ENCODE results near the gene BRSK2.

The BRSK2 gene

DNA sequence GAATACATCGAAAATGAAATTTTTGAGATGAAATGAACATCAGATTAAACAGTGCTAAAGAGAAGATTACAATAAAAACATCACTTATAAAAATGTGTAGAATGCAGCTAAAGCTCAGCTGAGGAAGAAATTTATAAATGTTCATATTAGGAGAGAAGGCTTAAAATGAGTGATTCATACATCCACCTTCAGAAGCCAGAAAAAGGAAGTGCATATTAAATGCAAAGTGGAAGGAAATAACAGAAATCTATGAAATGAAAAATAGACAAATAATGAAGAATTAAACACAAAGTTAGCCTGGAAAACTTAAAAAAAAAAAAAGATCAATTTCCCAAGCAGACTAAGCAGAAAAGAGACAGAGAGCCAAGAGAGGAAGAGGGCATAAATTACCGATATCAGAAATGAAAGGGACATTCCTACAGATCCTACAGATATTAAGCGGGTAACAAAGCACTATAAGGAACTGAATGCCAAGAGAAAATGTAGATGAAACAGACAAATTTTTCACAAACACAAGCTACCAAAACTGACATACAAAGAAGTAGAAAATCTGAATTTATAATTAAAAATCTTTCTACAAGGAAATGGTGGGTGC is 104.0 kb downstream of the BRSK2 start:
- no peaks in the 10 kb centered on the region for H3K27me3 Mint-ChIP-seq
- H3K4me1 Mint-ChIP-seq: peaks cover 63% of the 10 kb centered on the region
- peaks cover 31% of the 10 kb centered on the region for H3K36me3 Mint-ChIP-seq
- no peak overlapping the region for H3K4me3 Mint-ChIP-seq
- ATAC-seq: no peak
- H3K9me3 Mint-ChIP-seq: peaks cover 4% of the 10 kb centered on the region
- no peak overlapping the region for H3K27ac Mint-ChIP-seq

DNA sequence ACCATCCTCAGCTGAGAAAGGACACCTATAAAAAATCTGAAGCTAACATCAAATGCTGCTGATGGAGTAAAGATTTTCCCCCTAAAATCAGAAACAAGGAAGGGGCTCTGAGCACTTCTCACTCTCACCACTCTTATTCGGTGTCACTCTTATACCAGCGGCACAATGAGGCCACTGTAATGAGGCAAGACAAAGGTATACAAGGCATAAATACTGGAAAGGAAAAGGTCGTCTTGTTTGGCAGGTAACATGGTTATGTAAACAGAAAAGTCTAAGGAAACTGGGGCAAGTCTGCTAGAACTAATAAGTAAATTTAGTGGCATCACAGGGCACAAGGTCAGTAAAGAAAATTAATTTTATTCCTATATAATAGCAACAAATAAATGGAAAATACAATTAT is 104.9 kb downstream of the BRSK2 start:
- Mint-ChIP-seq H3K4me3 (no peak overlapping the region), H3K27ac (no peak overlapping the region), H3K9me3 (peaks cover 4% of the 10 kb centered on the region), H3K4me1 (peaks cover 60% of the 10 kb centered on the region), H3K27me3 (no peaks in the 10 kb centered on the region), H3K36me3 (peaks cover 37% of the 10 kb centered on the region)
- no peak for ATAC-seq

GRCh38 chr11:1496091-1496760 is 106.5 kb downstream of the BRSK2 start:
- ATAC-seq: no peak
- Mint-ChIP-seq H3K36me3 (peaks cover 45% of the 10 kb centered on the region), H3K27ac (no peak overlapping the region), H3K4me1 (peaks cover 66% of the 10 kb centered on the region), H3K4me3 (no peak overlapping the region), H3K9me3 (peaks cover 4% of the 10 kb centered on the region), H3K27me3 (no peaks in the 10 kb centered on the region)

DNA sequence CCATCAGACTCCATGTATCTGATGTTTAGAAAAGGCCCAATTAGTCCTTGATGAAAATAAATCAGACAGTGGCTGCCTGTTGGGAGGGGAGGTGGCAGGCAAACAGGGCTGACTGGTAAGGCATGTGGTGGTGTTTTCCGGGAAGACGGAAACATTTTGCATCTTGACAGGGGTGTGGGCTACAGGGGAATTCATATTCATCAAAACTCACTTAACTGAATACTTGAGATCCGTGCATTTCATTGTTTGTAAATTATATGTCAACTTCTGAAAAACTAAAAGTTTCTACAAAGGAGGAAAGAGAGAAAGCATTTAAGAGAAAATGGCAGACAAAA is 107.0 kb downstream of the BRSK2 start:
- H3K4me1 Mint-ChIP-seq: peaks cover 66% of the 10 kb centered on the region
- H3K36me3 Mint-ChIP-seq: peaks cover 48% of the 10 kb centered on the region
- H3K27me3 Mint-ChIP-seq: no peaks in the 10 kb centered on the region
- H3K9me3 Mint-ChIP-seq: peaks cover 4% of the 10 kb centered on the region
- ATAC-seq: no peak
- no peak overlapping the region for H3K27ac Mint-ChIP-seq
- no peak overlapping the region for H3K4me3 Mint-ChIP-seq

DNA sequence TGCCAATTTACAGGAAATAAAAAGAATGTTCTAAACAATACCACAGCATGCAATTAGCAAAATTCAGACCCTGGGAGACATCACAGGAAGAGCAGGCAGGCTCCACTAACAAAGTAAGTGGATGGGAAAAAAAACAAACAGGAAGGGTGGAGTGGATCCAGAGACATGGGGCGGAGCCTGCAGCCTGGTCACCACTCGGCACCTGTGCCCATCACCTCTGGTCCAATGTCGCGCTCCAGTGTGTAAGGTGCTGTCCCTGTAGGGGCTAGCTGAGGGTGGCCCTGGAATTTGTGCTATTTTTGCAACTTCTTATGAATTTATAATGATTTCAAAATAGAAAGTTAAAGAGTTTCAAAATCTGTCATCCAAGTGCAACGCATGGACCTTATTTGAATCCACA is 107.9 kb downstream of the BRSK2 start:
- H3K9me3 Mint-ChIP-seq: peaks cover 4% of the 10 kb centered on the region
- no peak for ATAC-seq

DNA sequence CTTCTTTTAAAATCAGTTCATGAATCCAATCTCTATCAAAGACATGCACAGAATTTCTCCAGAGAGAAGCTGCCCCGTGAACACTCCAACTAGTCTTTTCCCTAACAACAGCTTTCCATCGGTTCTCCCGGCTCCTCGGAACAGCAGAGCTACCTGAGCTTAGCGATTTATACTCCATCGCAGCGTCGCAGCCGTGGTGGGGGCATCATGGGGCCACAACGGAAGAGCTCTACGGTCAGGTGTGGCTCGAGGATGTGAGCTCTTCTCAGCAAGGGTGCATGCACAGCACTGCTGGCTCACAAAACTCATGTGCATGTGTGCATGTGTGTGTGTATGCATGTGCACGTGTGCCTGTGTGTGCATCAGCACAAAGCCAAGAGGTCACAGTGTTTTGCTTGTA is 108.5 kb downstream of the BRSK2 start:
- Mint-ChIP-seq H3K36me3 (peaks cover 51% of the 10 kb centered on the region), H3K4me3 (no peak overlapping the region), H3K27ac (no peak overlapping the region), H3K4me1 (peaks cover 59% of the 10 kb centered on the region), H3K27me3 (no peaks in the 10 kb centered on the region), H3K9me3 (peaks cover 4% of the 10 kb centered on the region)
- no peak for ATAC-seq

More for the DNA sequence above, 107.9 kb downstream of the BRSK2 start:
- Mint-ChIP-seq H3K27me3 (no peaks in the 10 kb centered on the region), H3K27ac (no peak overlapping the region), H3K4me3 (no peak overlapping the region), H3K36me3 (peaks cover 51% of the 10 kb centered on the region), H3K4me1 (peaks cover 62% of the 10 kb centered on the region)

DNA sequence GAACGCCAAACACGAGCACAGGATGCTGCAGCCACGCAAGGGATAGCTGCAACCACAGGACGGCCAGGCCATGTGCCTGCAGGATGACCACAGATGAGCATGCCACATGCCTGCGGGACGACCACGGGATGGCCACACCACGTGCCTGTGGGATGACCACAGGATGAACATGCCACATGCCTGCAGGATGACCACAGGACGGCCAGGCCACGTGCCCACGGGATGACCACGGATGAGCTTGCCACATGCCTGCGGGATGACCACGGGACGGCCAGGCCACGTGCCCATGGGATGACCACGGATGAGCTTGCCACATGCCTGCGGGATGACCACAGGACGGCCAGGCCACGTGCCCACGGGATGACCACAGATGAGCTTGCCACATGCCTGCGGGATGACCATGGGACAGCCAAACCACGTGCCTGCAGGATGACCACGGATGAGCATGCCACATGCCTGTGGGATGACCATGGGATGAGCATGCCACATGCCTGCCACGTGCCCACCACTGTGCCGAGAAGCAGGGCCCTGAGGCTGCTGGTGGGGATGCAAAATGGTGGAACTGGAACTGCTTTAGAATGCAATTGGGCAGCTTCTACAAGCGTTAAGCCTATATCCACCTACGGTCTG is 109.6 kb downstream of the BRSK2 start:
- Mint-ChIP-seq H3K27me3 (no peaks in the 10 kb centered on the region), H3K4me1 (peaks cover 55% of the 10 kb centered on the region), H3K27ac (no peak overlapping the region), H3K9me3 (no peaks in the 10 kb centered on the region), H3K4me3 (no peak overlapping the region), H3K36me3 (peaks cover 45% of the 10 kb centered on the region)
- no peak for ATAC-seq

DNA sequence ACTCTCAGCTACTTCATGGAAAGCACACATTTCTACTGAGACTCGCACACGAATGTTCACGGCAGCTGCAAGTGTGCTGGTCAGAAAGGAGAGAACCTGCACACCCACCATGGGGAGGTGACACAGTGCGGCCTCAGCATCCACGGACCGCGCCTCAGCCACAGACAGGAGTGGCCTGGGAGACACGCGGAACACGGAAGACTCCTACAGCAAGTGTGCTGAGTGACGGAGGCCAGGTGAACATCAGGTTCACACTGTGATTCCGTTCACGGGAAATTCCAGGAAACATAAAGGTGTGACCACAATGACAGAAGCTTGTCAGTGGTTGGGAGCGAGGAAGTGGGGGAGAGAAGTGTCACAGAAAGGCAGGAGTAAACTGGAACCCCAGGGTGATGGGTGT is 110.2 kb downstream of the BRSK2 start:
- ATAC-seq: no peak
- peaks cover 58% of the 10 kb centered on the region for H3K4me1 Mint-ChIP-seq

GRCh38 chr11:1500466-1501420 is 111.0 kb downstream of the BRSK2 start:
- H3K27me3 Mint-ChIP-seq: no peaks in the 10 kb centered on the region
- H3K4me3 Mint-ChIP-seq: no peak overlapping the region
- ATAC-seq: no peak
- H3K36me3 Mint-ChIP-seq: peaks cover 43% of the 10 kb centered on the region
- H3K4me1 Mint-ChIP-seq: peaks cover 61% of the 10 kb centered on the region
- H3K27ac Mint-ChIP-seq: peak overlapping the region; percentile 35
- no peaks in the 10 kb centered on the region for H3K9me3 Mint-ChIP-seq

More for the DNA sequence above, 110.2 kb downstream of the BRSK2 start:
- no peaks in the 10 kb centered on the region for H3K9me3 Mint-ChIP-seq
- H3K36me3 Mint-ChIP-seq: peaks cover 45% of the 10 kb centered on the region
- no peak overlapping the region for H3K4me3 Mint-ChIP-seq
- no peaks in the 10 kb centered on the region for H3K27me3 Mint-ChIP-seq
- H3K27ac Mint-ChIP-seq: no peak overlapping the region

DNA sequence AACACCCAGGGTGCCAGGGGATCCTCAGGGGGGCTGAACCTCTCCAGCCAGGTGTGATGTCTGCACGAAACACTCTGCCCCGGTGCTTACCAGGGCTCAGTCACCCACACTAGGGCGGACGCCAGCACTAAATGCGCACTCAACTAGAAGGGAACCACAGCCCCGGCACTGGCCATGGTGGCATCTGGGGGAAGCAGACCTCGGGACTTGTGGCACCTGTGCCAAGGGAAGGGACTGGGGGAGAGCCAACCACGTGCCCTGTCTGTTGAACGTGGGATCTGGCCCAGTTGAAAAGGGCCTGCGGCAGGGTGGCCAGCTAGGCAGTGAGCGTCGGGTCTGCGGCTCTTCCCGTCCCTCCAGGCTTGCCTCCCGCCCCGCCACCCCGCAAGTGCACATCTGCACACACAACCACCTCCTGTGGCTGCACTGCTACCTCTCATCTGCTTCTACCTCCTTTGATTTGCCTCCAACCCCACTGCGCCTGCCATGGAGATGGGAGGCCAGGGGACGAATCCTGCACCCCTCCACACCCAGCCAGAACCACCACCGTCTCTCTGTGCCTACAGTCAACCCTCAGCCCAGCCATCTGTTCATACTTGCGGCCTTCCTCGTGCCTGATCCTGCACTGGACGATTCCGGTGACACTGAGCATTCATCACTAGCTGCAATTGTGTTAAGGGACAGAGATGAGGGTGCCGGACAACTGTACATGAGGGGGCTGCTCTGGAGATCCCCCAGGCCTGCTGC is 111.9 kb downstream of the BRSK2 start:
- Mint-ChIP-seq H3K27ac (no peak overlapping the region), H3K4me3 (no peak overlapping the region)

GRCh38 chr11:1502168-1502953 is 112.6 kb downstream of the BRSK2 start:
- no peaks in the 10 kb centered on the region for H3K27me3 Mint-ChIP-seq
- no peak overlapping the region for H3K27ac Mint-ChIP-seq
- no peak for ATAC-seq
- peaks cover 27% of the 10 kb centered on the region for H3K36me3 Mint-ChIP-seq
- H3K9me3 Mint-ChIP-seq: no peaks in the 10 kb centered on the region
- no peak overlapping the region for H3K4me3 Mint-ChIP-seq
- H3K4me1 Mint-ChIP-seq: peaks cover 59% of the 10 kb centered on the region

More for the DNA sequence above, 111.9 kb downstream of the BRSK2 start:
- no peaks in the 10 kb centered on the region for H3K27me3 Mint-ChIP-seq
- H3K9me3 Mint-ChIP-seq: no peaks in the 10 kb centered on the region
- ATAC-seq: no peak
- H3K36me3 Mint-ChIP-seq: peaks cover 34% of the 10 kb centered on the region
- peaks cover 59% of the 10 kb centered on the region for H3K4me1 Mint-ChIP-seq

GRCh38 chr11:1502954-1503707 is 113.4 kb downstream of the BRSK2 start:
- H3K4me3 Mint-ChIP-seq: no peak overlapping the region
- H3K4me1 Mint-ChIP-seq: peaks cover 58% of the 10 kb centered on the region
- no peaks in the 10 kb centered on the region for H3K9me3 Mint-ChIP-seq
- no peak overlapping the region for H3K27ac Mint-ChIP-seq
- peaks cover 25% of the 10 kb centered on the region for H3K36me3 Mint-ChIP-seq
- no peak for ATAC-seq
- no peaks in the 10 kb centered on the region for H3K27me3 Mint-ChIP-seq

GRCh38 chr11:1503708-1504104 is 114.0 kb downstream of the BRSK2 start:
- Mint-ChIP-seq H3K9me3 (no peaks in the 10 kb centered on the region), H3K36me3 (peaks cover 20% of the 10 kb centered on the region), H3K27ac (no peak overlapping the region), H3K27me3 (no peaks in the 10 kb centered on the region), H3K4me3 (no peak overlapping the region), H3K4me1 (peaks cover 57% of the 10 kb centered on the region)
- ATAC-seq: no peak
